Chondrocyte (in vitro differentiated cells): ENCODE results near the gene NOXA1. TPM values are rescaled to one million over a fixed set of nuclear protein-coding genes. Genes with fewer than 3 reads are reported as not detected.

Source experiments
- DNase-seq: peaks from one replicate; pipeline ENCODE4 v3.0.0; 2021; ENCODE audit warnings: mixed read lengths, low spot score
- H3K27ac Mint-ChIP-seq: one replicate; pipeline ENCODE4 v1.8.0; 2021; ENCODE audit warnings: mild to moderate bottlenecking, moderate library complexity, mixed read lengths; ENCODE audit not compliant: unreplicated experiment
- H3K27me3 Mint-ChIP-seq: 2 replicates; pipeline ENCODE4 v1.8.0; 2021; ENCODE audit warnings: low read depth, mixed read lengths
- H3K36me3 Mint-ChIP-seq: 2 replicates; pipeline ENCODE4 v1.8.0; 2021; ENCODE audit warnings: low read depth, mixed read lengths
- H3K4me1 Mint-ChIP-seq: 2 replicates; pipeline ENCODE4 v1.8.0; 2021; ENCODE audit warnings: low read depth, mild to moderate bottlenecking, mixed read lengths
- H3K4me3 Mint-ChIP-seq: one replicate; pipeline ENCODE4 v1.8.0; 2021; ENCODE audit warnings: mild to moderate bottlenecking, moderate library complexity, mixed read lengths; ENCODE audit not compliant: unreplicated experiment
- H3K9me3 Mint-ChIP-seq: 2 replicates; pipeline ENCODE4 v1.8.0; 2021; ENCODE audit warnings: low read depth, mixed read lengths
- total RNA-seq: library from RNA; stranded (reverse); gene quantifications from 3 replicates; pipeline ENCODE4 v1.2.1, GENCODE V29; 2021
- TF ChIP-seq, protein P1 (sequence below): fragments of 200-600 bp; sonication (generic); IDR thresholded peaks from 2 replicates; pipeline ENCODE4 v1.5.0; 2021; ENCODE audit warnings: antibody characterized with exemption, mild to moderate bottlenecking, moderate library complexity

NOXA1 gene
- total RNA-seq, 1 donor from 2014 or later, result 2.0 TPM

GRCh38 chr9:137427454-137428310, 4.5 kb downstream of the NOXA1 start:
- no peaks in the 10 kb centered on the region for H3K27me3 Mint-ChIP-seq
- TF ChIP-seq, protein P1, sequence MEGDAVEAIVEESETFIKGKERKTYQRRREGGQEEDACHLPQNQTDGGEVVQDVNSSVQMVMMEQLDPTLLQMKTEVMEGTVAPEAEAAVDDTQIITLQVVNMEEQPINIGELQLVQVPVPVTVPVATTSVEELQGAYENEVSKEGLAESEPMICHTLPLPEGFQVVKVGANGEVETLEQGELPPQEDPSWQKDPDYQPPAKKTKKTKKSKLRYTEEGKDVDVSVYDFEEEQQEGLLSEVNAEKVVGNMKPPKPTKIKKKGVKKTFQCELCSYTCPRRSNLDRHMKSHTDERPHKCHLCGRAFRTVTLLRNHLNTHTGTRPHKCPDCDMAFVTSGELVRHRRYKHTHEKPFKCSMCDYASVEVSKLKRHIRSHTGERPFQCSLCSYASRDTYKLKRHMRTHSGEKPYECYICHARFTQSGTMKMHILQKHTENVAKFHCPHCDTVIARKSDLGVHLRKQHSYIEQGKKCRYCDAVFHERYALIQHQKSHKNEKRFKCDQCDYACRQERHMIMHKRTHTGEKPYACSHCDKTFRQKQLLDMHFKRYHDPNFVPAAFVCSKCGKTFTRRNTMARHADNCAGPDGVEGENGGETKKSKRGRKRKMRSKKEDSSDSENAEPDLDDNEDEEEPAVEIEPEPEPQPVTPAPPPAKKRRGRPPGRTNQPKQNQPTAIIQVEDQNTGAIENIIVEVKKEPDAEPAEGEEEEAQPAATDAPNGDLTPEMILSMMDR, result no peak
- no peak overlapping the region for H3K4me3 Mint-ChIP-seq
- no peaks in the 10 kb centered on the region for H3K9me3 Mint-ChIP-seq
- peaks cover 9% of the 10 kb centered on the region for H3K4me1 Mint-ChIP-seq
- DNase-seq, result peak; percentile 90
- H3K27ac Mint-ChIP-seq, result no peak overlapping the region
- no peaks in the 10 kb centered on the region for H3K36me3 Mint-ChIP-seq

DNA sequence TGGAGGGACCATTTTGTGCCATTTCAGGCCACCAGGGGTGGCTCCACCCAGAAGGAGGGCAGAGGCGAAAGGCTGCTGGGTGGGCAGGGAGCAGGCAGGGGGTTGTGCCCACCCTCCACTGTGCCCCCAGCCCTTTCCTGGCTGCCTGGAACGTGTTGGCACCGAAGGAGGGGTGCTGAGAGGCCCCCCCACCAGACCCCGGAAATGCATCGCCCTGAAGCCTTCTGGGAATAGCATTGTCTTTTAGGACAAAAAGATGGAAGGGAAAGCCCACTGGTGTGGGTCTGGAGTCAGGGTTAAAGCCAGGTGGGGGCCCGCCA, 5.1 kb downstream of the NOXA1 start:
- Mint-ChIP-seq H3K36me3 (no peaks in the 10 kb centered on the region), H3K27me3 (no peaks in the 10 kb centered on the region), H3K4me1 (peaks cover 9% of the 10 kb centered on the region), H3K9me3 (no peaks in the 10 kb centered on the region), H3K27ac (no peak overlapping the region), H3K4me3 (no peak overlapping the region)
- TF ChIP-seq, protein P1, result peak; percentile 15
- DNase-seq, result no peak

- H3K36me3 Mint-ChIP-seq, result no peaks in the 10 kb centered on the region
- H3K9me3 Mint-ChIP-seq, result no peaks in the 10 kb centered on the region
- H3K27me3 Mint-ChIP-seq, result no peaks in the 10 kb centered on the region
- TF ChIP-seq, protein P1, result no peak
- H3K27ac Mint-ChIP-seq, result no peak overlapping the region
- peak; percentile 83 for DNase-seq
- peaks cover 9% of the 10 kb centered on the region for H3K4me1 Mint-ChIP-seq
- H3K4me3 Mint-ChIP-seq, result no peak overlapping the region
Observed at GRCh38 chr9:137428841-137429545, 5.8 kb downstream of the NOXA1 start.

GRCh38 chr9:137429546-137429890, 6.3 kb downstream of the NOXA1 start:
- Mint-ChIP-seq H3K27ac (no peak overlapping the region), H3K9me3 (no peaks in the 10 kb centered on the region), H3K4me1 (peaks cover 6% of the 10 kb centered on the region), H3K36me3 (no peaks in the 10 kb centered on the region), H3K27me3 (no peaks in the 10 kb centered on the region), H3K4me3 (no peak overlapping the region)
- DNase-seq, result no peak
- TF ChIP-seq, protein P1, result no peak

DNA sequence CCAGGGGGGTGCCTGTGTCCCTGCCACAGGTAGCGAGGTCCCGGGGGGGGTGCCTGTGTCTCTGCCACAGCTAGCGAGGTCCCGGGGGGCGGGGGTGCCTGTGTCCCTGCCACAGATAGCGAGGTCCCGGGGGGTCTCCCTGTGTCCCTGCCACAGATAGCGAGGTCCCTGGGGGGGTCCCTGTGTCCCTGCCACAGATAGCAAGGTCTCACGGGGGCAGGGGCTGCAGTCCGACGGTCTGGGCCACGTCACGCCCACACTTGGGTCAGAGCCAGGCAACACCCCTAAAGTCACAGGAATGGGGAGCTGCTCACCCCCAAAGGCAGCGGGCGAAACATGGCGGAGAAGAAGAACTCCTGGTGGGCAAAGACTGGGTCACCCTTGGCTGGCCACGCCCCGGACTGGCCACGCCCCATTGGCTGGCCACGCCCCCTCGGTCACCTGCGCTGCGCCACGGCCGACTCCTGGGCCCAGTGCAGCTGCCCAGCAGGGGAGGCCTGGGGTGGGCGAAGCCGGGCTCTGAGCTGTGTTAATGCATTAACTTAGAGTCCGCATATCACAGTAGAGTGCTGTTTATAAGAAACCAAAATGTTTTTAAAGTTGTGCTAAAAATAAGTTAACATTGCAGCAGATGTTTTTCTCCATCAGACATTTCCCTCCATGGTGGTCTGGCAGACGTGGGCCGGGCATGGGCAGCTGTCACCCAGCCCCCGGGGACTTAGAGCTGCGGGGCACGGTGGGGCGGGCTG, 7.0 kb downstream of the NOXA1 start:
- H3K27me3 Mint-ChIP-seq, result no peaks in the 10 kb centered on the region
- no peaks in the 10 kb centered on the region for H3K4me1 Mint-ChIP-seq

More for the DNA sequence above, 7.0 kb downstream of the NOXA1 start:
- H3K9me3 Mint-ChIP-seq, result no peaks in the 10 kb centered on the region
- TF ChIP-seq, protein P1, result no peak
- no peaks in the 10 kb centered on the region for H3K36me3 Mint-ChIP-seq
- H3K27ac Mint-ChIP-seq, result no peak overlapping the region
- no peak overlapping the region for H3K4me3 Mint-ChIP-seq
- peak; percentile 52 for DNase-seq
